ENCODE data around the gene SRGAP2B. TPM values are rescaled to one million over a fixed set of nuclear protein-coding genes. Genes with fewer than 3 reads are reported as not detected.
"Not testable (repeated sequence)": the region's sequence is repeated elsewhere in the genome, so short reads cannot be mapped to it uniquely, and the experiment has no call there.

The SRGAP2B gene
- total and polyA plus RNA-seq, 2 donors from 2014 or later: 9.3 to 38.4 TPM

DNA sequence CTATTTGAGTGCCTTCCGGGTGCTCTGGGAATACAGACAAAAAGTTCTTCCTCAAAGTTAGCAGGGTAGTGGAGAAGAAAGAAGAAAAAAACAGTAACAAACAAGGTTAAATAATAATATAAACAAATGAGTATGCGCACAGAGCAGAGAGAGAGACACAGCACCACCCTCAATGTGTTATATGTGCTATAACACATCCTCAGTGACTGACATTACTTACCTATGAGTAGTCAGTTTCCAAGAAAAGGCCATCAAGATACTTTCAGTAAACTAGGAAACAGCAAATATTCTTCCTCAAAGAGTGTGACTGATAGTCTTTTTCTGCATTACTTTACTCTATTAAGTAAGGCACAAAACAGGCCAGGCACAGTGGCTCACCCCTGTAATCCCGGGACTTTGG, 93.7 kb downstream of the SRGAP2B start:
- DNase-seq; FAIRE-seq; intact Hi-C loops (cut with DNase I); H3K4me1 ChIP-seq (ENCODE audit: control insufficient read depth in 2 of 3, insufficient read depth in 2 of 3, low read depth in 1 of 3, low read length in 3 of 3); H3K9me3 ChIP-seq (ENCODE audit: control insufficient read depth in 2 of 3, insufficient read depth in 1 of 3, low read length in 3 of 3); H3K4me3 ChIP-seq (ENCODE audit: low read length in 3 of 3); H3K36me3 ChIP-seq (ENCODE audit: control insufficient read depth in 2 of 3, insufficient read depth in 3 of 3, low read length in 3 of 3); H3K27me3 ChIP-seq (ENCODE audit: control insufficient read depth, insufficient read depth, low read length); H3K9ac ChIP-seq (ENCODE audit: low read length in 3 of 3); H3K27ac ChIP-seq (ENCODE audit: low read depth in 2 of 2, low read length in 2 of 2): not testable (repeated sequence)

DNA sequence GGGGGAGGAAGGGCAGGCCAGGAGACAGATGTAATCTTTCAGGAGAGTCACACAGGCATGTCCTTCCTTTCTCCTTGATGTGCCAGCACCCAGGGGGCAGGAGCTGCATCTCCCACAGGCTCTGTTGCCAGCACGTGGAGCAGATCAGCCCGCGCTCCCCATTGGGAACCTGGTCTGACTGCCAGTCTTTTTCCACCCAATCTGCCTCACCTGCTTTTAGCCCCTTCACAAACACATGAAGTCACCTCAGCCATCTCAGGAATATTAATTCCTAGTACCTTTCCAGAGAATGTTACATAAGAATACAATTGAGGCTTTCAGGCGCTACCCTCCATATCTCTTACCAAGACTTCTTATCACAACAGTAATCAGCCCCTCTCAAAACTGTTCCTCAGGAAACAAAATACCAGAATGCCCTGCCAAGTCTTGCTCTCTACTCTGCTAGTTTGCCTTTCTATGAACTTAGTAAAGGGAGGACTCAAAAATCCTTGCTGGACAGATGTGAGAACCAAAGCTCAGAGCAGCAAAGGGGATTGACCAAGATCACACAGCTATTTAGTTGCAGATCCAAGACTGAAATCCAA, 94.3 kb downstream of the SRGAP2B start:
- H3K4me1 ChIP-seq (ENCODE audit: control insufficient read depth in 2 of 3, insufficient read depth in 2 of 3, low read depth in 1 of 3, low read length in 3 of 3); FAIRE-seq; DNase-seq; H3K9me3 ChIP-seq (ENCODE audit: control insufficient read depth in 2 of 3, insufficient read depth in 1 of 3, low read length in 3 of 3); H3K4me3 ChIP-seq (ENCODE audit: low read length in 3 of 3); H3K27ac ChIP-seq (ENCODE audit: low read depth in 2 of 2, low read length in 2 of 2); H3K27me3 ChIP-seq (ENCODE audit: control insufficient read depth, insufficient read depth, low read length); intact Hi-C loops (cut with DNase I); H3K9ac ChIP-seq (ENCODE audit: low read length in 3 of 3); H3K36me3 ChIP-seq (ENCODE audit: control insufficient read depth in 2 of 3, insufficient read depth in 3 of 3, low read length in 3 of 3): not testable (repeated sequence)

DNA sequence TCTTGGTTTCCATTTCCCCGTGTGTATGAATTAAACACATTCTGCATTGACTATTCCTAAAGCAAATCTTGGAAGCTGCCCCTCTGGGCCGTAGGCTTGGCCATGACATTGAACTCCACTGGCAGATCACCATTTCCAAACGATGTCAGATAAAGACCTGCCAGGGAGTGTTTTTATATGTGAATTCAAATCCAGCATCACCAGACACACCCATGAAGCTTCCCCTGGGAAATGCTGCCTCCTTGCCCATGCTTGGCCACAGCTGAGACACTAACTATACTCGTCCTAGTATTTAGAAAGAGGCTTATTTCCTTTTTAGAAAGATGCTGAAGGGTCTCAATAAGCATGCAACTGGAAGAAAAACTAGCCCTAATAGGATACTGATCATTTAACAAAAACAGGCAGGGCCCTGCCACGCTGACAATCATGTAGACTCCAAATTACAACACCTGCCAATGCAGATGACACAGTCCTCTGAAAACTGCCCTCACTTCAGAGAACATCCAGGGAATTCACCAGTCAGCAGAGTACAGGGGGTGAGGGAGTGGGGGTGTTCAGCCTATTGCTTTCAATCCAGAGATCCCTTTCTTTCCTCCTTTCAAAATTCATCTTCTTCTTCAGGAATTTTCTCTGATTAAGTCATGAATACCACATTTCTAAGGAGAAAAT, 94.9 kb downstream of the SRGAP2B start:
- DNase-seq; H3K27me3 ChIP-seq (ENCODE audit: control insufficient read depth, insufficient read depth, low read length); H3K4me1 ChIP-seq (ENCODE audit: control insufficient read depth in 2 of 3, insufficient read depth in 2 of 3, low read depth in 1 of 3, low read length in 3 of 3); H3K9me3 ChIP-seq (ENCODE audit: control insufficient read depth in 2 of 3, insufficient read depth in 1 of 3, low read length in 3 of 3); H3K4me3 ChIP-seq (ENCODE audit: low read length in 3 of 3); intact Hi-C loops (cut with DNase I); H3K27ac ChIP-seq (ENCODE audit: low read depth in 2 of 2, low read length in 2 of 2); H3K9ac ChIP-seq (ENCODE audit: low read length in 3 of 3); H3K36me3 ChIP-seq (ENCODE audit: control insufficient read depth in 2 of 3, insufficient read depth in 3 of 3, low read length in 3 of 3); FAIRE-seq: not testable (repeated sequence)

DNA sequence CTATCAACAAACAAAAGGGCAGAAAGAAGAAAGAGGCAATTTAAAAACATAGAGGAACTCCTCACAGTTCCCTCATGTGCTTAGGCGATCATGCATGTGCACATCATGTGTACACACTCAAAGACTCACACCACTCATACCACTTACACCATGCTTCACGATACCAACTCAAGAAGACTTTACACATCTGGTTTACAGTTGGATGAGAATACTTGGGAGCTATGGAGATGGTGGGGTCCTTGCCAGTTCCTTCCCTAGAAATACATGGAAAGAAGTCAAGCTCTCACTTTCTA, 96.2 kb downstream of the SRGAP2B start:
- H3K9ac ChIP-seq (ENCODE audit: low read length in 3 of 3); intact Hi-C loops (cut with DNase I); H3K9me3 ChIP-seq (ENCODE audit: control insufficient read depth in 2 of 3, insufficient read depth in 1 of 3, low read length in 3 of 3); H3K36me3 ChIP-seq (ENCODE audit: control insufficient read depth in 2 of 3, insufficient read depth in 3 of 3, low read length in 3 of 3); FAIRE-seq; DNase-seq; H3K27ac ChIP-seq (ENCODE audit: low read depth in 2 of 2, low read length in 2 of 2); H3K27me3 ChIP-seq (ENCODE audit: control insufficient read depth, insufficient read depth, low read length); H3K4me3 ChIP-seq (ENCODE audit: low read length in 3 of 3); H3K4me1 ChIP-seq (ENCODE audit: control insufficient read depth in 2 of 3, insufficient read depth in 2 of 3, low read depth in 1 of 3, low read length in 3 of 3): not testable (repeated sequence)

DNA sequence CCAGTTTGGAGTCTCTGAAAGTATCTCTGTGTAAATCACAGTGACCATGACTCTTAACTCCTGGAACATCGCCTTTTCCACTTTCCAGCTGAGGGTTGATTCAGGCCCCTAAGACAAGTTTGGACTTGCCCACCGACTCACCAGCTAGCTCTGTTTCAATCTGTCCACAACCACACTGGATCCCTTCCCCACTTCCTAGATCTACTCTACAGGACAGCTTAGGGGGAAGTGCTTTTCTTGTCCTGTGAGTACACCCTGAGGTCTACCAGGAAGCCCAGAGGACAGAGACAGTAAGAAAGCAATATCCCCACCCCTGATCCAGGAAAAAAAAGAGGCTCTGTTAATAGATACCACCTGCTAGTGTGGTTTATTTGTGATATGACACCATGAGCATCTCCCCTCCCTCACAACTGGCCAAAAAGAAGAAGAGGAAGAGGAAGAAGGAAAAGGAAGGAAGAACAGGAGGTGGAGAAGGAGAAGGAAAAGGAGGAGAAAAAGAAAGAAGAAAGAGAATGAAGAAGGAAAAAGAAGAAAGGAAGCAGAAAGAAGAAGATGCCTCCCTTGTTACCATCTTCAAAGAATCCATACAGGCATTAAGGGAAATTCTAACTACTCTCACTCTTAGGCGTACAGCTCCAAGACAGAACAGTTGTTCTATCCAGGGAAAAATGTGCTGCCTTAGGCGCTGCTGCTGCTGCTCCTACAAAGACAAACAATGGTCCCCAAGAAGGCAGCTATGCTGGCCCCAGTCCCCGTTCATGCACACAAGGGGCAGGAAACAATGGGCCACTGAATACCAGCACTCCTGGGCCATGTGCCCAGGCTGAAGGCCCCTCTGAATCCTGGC, 96.8 kb downstream of the SRGAP2B start:
- intact Hi-C loops (cut with DNase I); DNase-seq; H3K4me3 ChIP-seq (ENCODE audit: low read length in 3 of 3); H3K4me1 ChIP-seq (ENCODE audit: control insufficient read depth in 2 of 3, insufficient read depth in 2 of 3, low read depth in 1 of 3, low read length in 3 of 3); H3K9me3 ChIP-seq (ENCODE audit: control insufficient read depth in 2 of 3, insufficient read depth in 1 of 3, low read length in 3 of 3); H3K27me3 ChIP-seq (ENCODE audit: control insufficient read depth, insufficient read depth, low read length); H3K9ac ChIP-seq (ENCODE audit: low read length in 3 of 3); H3K27ac ChIP-seq (ENCODE audit: low read depth in 2 of 2, low read length in 2 of 2); FAIRE-seq; H3K36me3 ChIP-seq (ENCODE audit: control insufficient read depth in 2 of 3, insufficient read depth in 3 of 3, low read length in 3 of 3): not testable (repeated sequence)

DNA sequence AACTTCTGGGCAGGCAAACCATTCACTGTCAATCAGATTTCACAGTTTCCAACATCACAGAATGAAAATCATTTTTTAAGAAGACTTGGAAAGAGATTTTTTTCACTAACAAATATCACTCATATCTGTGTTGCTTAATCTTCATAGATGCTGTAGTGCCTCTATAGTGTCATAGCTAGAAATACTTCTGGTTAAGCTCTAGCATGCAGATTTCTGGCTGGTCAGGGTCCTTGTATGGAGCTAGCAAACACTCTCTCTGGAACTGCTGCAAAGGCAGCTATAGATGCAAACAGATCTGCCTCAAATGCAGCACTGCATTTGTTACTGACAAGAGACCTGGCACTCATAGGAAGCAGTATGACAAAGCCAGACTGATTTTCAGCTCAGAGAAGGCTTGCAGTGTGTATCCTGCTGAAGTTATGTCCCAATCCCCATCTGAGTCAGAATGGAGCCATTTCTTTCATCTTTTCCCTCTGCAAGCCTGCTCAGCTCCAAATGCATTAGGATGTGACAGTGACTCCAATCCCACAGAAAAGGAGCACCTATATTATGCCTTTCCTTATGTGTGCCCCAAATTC, 99.2 kb downstream of the SRGAP2B start:
- FAIRE-seq; H3K36me3 ChIP-seq (ENCODE audit: control insufficient read depth in 2 of 3, insufficient read depth in 3 of 3, low read length in 3 of 3); H3K9ac ChIP-seq (ENCODE audit: low read length in 3 of 3); intact Hi-C loops (cut with DNase I); H3K4me3 ChIP-seq (ENCODE audit: low read length in 3 of 3); H3K4me1 ChIP-seq (ENCODE audit: control insufficient read depth in 2 of 3, insufficient read depth in 2 of 3, low read depth in 1 of 3, low read length in 3 of 3); H3K9me3 ChIP-seq (ENCODE audit: control insufficient read depth in 2 of 3, insufficient read depth in 1 of 3, low read length in 3 of 3); H3K27ac ChIP-seq (ENCODE audit: low read depth in 2 of 2, low read length in 2 of 2); H3K27me3 ChIP-seq (ENCODE audit: control insufficient read depth, insufficient read depth, low read length); DNase-seq: not testable (repeated sequence)

DNA sequence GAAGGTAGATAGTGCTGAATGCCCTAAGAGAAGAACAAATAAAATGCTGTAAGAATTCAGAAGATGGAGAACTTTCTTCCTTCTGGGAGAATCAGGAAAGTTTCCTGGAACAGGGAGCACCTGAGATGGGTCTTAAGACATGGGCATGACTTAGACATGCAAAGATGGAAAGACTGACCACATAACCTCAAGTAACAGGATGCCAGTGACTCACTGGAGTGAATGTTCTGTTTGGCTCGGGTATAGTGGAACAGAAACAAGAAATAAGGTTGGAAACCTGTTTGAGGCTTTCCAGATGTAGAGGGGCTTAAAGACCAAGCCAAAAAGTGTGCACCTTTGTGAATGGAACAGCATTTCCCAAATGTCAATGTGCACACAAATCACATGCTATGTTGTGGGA, 102.2 kb downstream of the SRGAP2B start:
- H3K4me3 ChIP-seq (ENCODE audit: low read length in 3 of 3); H3K27me3 ChIP-seq (ENCODE audit: control insufficient read depth, insufficient read depth, low read length); DNase-seq; H3K27ac ChIP-seq (ENCODE audit: low read depth in 2 of 2, low read length in 2 of 2); H3K9me3 ChIP-seq (ENCODE audit: control insufficient read depth in 2 of 3, insufficient read depth in 1 of 3, low read length in 3 of 3); FAIRE-seq; intact Hi-C loops (cut with DNase I); H3K36me3 ChIP-seq (ENCODE audit: control insufficient read depth in 2 of 3, insufficient read depth in 3 of 3, low read length in 3 of 3); H3K4me1 ChIP-seq (ENCODE audit: control insufficient read depth in 2 of 3, insufficient read depth in 2 of 3, low read depth in 1 of 3, low read length in 3 of 3); H3K9ac ChIP-seq (ENCODE audit: low read length in 3 of 3): not testable (repeated sequence)

DNA sequence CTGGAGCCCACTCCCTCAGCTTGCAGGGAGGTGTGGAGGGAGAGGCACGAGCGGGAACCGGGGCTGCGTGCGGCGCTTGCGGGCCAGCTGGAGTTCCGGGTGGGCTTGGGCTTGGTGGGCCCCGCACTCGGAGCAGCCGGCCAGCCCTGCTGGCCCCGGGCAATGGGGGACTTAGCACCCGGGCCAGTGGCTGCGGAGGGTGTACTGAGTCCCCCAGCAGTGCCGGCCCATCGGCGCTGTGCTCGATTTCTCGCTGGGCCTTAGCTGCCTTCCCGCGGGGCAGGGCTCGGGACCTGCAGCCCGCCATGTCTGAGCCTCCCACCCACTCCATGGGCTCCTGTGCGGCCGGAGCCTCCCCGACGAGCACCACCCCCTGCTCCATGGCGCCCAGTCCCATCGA, 104.5 kb downstream of the SRGAP2B start:
- intact Hi-C loops (cut with DNase I); H3K4me1 ChIP-seq (ENCODE audit: control insufficient read depth in 2 of 3, insufficient read depth in 2 of 3, low read depth in 1 of 3, low read length in 3 of 3); H3K4me3 ChIP-seq (ENCODE audit: low read length in 3 of 3); H3K27me3 ChIP-seq (ENCODE audit: control insufficient read depth, insufficient read depth, low read length); H3K9ac ChIP-seq (ENCODE audit: low read length in 3 of 3); H3K36me3 ChIP-seq (ENCODE audit: control insufficient read depth in 2 of 3, insufficient read depth in 3 of 3, low read length in 3 of 3); H3K27ac ChIP-seq (ENCODE audit: low read depth in 2 of 2, low read length in 2 of 2); H3K9me3 ChIP-seq (ENCODE audit: control insufficient read depth in 2 of 3, insufficient read depth in 1 of 3, low read length in 3 of 3); FAIRE-seq: not testable (repeated sequence)
- DNase-seq: peak in 1 of 5 donors; percentile 55

Data from kidney (tissue), 11 donors.